Measurements from ENCODE around the gene TPM2. TPM values are rescaled to one million over a fixed set of nuclear protein-coding genes. Genes with fewer than 3 reads are reported as not detected.

Gene TPM2
- total RNA-seq, 1 donor from 2014 or later: 2,023 TPM

DNA sequence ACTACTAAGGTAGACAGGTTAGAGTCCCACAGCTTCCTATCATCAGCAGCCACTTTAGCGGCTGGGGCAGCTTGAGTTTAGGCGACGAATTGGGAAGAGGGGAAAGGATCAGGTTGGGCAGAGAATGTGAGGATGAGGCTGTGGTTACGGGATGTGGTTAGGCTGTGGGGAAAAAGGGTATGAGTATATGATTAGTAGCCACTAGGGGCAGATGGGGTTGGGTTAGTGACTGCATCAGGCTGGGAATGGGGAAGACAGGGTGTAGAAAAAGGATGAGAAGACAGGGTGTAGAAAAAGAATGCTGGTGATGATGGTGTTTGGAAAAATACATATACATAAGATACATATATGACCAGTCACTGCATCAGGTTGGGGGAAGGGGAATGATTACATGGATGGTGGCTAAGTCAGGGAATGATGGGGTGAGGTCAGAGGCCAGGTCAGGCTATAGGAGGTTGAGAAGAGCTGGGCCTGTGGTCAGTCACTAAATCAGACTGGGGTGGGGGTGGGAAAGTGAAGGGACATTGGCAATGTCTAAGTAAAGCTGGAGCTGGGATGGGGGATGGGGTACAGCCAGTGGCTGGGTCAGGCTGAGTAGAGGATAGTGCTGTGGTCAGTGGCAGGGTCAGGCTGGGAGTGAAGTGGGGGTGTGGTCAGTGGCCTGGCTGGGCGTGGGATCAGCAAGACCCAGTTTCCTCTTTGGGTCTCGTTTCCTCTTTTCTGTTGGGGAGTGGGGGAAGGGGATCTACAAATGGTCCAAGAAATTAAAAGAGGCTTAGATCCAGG is 40.2 kb upstream of the TPM2 start:
- no peak overlapping the region for H3K4me3 Mint-ChIP-seq (ENCODE audit: unreplicated experiment)

GRCh38 chr9:35729101-35729500 is 39.4 kb upstream of the TPM2 start:
- H3K36me3 Mint-ChIP-seq (ENCODE audit: low read depth): peaks cover 24% of the 10 kb centered on the region
- no peak for DNase-seq (ENCODE audit: low spot score)
- no peaks in the 10 kb centered on the region for H3K27me3 Mint-ChIP-seq (ENCODE audit: low read depth)
- peaks cover 29% of the 10 kb centered on the region for H3K4me1 Mint-ChIP-seq (ENCODE audit: low read depth)
- TF ChIP-seq CTCF (IDR thresholded peaks at IDR 0.05): no peak
- H3K27ac Mint-ChIP-seq (ENCODE audit: unreplicated experiment): no peak overlapping the region
- no peak overlapping the region for H3K4me3 Mint-ChIP-seq (ENCODE audit: unreplicated experiment)
- H3K9me3 Mint-ChIP-seq (ENCODE audit: low read depth): no peaks in the 10 kb centered on the region

More for the DNA sequence above, 40.2 kb upstream of the TPM2 start:
- Mint-ChIP-seq H3K27me3 (ENCODE audit: low read depth) (no peaks in the 10 kb centered on the region), H3K9me3 (ENCODE audit: low read depth) (no peaks in the 10 kb centered on the region), H3K27ac (ENCODE audit: unreplicated experiment) (no peak overlapping the region), H3K4me1 (ENCODE audit: low read depth) (peaks cover 28% of the 10 kb centered on the region), H3K36me3 (ENCODE audit: low read depth) (peaks cover 17% of the 10 kb centered on the region)
- TF ChIP-seq CTCF (IDR thresholded peaks at IDR 0.05): peak; percentile 79
- no peak for DNase-seq (ENCODE audit: low spot score)

GRCh38 chr9:35728041-35728971 is 38.6 kb upstream of the TPM2 start:
- no peaks in the 10 kb centered on the region for H3K27me3 Mint-ChIP-seq (ENCODE audit: low read depth)
- peaks cover 27% of the 10 kb centered on the region for H3K36me3 Mint-ChIP-seq (ENCODE audit: low read depth)
- no peak for TF ChIP-seq CTCF (IDR thresholded peaks at IDR 0.05)
- no peak overlapping the region for H3K27ac Mint-ChIP-seq (ENCODE audit: unreplicated experiment)
- DNase-seq (ENCODE audit: low spot score): no peak
- no peak overlapping the region for H3K4me3 Mint-ChIP-seq (ENCODE audit: unreplicated experiment)
- H3K4me1 Mint-ChIP-seq (ENCODE audit: low read depth): peaks cover 21% of the 10 kb centered on the region
- no peaks in the 10 kb centered on the region for H3K9me3 Mint-ChIP-seq (ENCODE audit: low read depth)

- Mint-ChIP-seq H3K27me3 (ENCODE audit: low read depth) (no peaks in the 10 kb centered on the region), H3K27ac (ENCODE audit: unreplicated experiment) (no peak overlapping the region), H3K4me3 (ENCODE audit: unreplicated experiment) (no peak overlapping the region), H3K4me1 (ENCODE audit: low read depth) (peaks cover 16% of the 10 kb centered on the region), H3K36me3 (ENCODE audit: low read depth) (peaks cover 31% of the 10 kb centered on the region), H3K9me3 (ENCODE audit: low read depth) (no peaks in the 10 kb centered on the region)
- no peak for DNase-seq (ENCODE audit: low spot score)
- no peak for TF ChIP-seq CTCF (IDR thresholded peaks at IDR 0.05)
These were observed 37.9 kb upstream of the TPM2 start for GRCh38 chr9:35727676-35728040.

DNA sequence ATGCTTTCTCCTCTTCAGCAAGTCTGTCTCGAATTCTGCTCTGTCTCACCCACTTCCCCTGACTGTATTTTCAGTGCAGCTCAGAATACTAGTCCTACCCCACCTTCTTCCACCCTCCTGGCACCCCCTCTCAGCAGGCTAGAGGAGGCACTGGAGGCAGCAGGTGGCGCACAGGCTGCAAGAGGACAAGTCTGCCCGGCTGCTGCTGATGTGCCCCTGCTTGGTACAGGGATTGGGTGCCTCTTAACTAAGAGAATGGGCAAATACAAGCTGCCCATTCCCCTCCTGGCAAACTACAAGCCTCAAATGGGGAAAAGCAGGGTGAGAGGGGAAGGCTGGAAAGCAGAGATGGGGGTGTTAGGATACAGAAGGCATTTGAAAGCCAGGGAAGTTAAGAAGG is 37.2 kb upstream of the TPM2 start:
- DNase-seq (ENCODE audit: low spot score): no peak
- peak; percentile 53 for TF ChIP-seq CTCF (IDR thresholded peaks at IDR 0.05)
- no peak overlapping the region for H3K4me3 Mint-ChIP-seq (ENCODE audit: unreplicated experiment)
- no peaks in the 10 kb centered on the region for H3K27me3 Mint-ChIP-seq (ENCODE audit: low read depth)
- peaks cover 38% of the 10 kb centered on the region for H3K36me3 Mint-ChIP-seq (ENCODE audit: low read depth)
- H3K4me1 Mint-ChIP-seq (ENCODE audit: low read depth): peaks cover 16% of the 10 kb centered on the region
- H3K9me3 Mint-ChIP-seq (ENCODE audit: low read depth): no peaks in the 10 kb centered on the region
- no peak overlapping the region for H3K27ac Mint-ChIP-seq (ENCODE audit: unreplicated experiment)
